ELF-1 (cell line): Measurements from ENCODE around the gene AARS1.
"Not testable (repeated sequence)": the region's sequence is repeated elsewhere in the genome, so short reads cannot be mapped to it uniquely, and the experiment has no call there.

Experiments used
- DNase-seq: peaks from one replicate; pipeline ENCODE4 v3.0.0-alpha.2; 2016; ENCODE audit warnings: low read depth, low spot score

AARS1 gene

DNA sequence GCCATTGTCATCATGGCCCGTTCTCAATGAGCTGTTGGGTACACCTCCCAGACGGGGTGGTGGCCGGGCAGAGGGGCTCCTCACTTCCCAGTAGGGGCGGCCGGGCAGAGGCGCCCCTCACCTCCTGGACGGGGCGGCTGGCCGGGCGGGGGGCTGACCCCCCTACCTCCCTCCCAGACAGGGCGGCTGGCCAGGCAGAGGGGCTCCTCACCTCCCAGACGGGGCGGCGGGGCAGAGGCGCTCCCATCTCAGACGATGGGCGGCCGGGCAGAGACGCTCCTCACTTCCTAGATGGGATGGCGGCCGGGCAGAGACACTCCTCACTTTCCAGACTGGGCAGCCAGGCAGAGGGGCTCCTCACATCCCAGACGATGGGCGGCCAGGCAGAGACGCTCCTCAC, 64.7 kb downstream of the AARS1 start:
- not testable (repeated sequence) for DNase-seq

DNA sequence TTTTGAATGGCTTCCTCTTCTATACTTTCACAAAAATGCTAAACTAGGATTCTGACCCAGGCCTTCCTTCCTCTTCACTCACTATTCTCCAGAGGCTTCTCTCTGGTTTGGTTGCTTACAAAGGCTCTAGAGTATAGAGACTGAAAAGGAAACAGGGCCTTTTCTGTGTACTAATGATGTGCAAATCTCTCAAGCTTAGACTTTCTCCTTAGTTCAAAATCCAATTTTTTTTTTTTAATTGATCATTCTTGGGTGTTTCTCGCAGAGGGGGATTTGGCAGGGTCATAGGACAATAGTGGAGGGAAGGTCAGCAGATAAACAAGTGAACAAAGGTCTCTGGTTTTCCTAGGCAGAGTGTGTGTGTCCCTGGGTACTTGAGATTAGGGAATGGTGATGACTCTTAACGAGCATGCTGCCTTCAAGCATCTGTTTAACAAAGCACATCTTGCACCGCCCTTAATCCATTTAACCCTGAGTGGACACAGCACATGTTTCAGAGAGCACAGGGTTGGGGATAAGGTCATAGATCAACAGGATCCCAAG, 65.3 kb downstream of the AARS1 start:
- DNase-seq: not testable (repeated sequence)

- DNase-seq: not testable (repeated sequence)
These were observed 66.1 kb downstream of the AARS1 start for GRCh38 chr16:70223216-70223615.

GRCh38 chr16:70222574-70222973, 66.7 kb downstream of the AARS1 start:
- not testable (repeated sequence) for DNase-seq

GRCh38 chr16:70218586-70218985, 70.7 kb downstream of the AARS1 start:
- not testable (repeated sequence) for DNase-seq

- not testable (repeated sequence) for DNase-seq
These were observed 82.9 kb downstream of the AARS1 start for GRCh38 chr16:70206382-70206781.

DNA sequence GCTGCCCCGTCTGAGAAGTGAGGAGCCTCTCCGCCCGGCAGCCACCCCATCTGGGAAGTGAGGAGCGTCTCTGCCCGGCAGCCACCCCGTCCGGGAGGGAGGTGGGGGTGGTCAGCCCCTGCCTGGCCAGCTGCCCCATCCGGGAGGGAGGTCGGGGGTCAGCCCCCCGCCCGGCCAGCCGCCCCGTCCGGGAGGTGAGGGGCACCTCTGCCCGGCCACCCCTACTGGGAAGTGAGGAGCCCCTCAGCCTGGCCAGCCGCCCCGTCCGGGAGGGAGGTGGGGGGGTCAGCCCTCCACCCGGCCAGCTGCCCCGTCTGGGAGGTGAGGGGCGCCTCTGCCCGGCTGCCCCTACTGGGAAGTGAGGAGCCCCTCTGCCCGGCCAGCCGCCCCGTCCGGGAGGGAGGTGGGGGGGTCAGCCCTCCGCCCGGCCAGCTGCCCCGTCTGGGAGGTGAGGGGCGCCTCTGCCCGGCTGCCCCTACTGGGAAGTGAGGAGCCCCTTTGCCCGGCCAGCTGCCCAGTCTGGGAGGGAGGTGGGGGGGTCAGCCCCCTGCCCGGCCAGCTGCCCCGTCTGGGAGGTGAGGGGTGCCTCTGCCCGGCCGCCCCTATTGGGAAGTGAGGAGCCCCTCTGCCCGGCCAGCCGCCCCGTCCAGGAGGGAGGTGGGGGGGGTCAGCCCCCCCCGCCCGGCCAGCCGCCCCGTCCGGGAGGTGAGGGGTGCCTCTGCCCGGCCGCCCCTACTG, 84.5 kb downstream of the AARS1 start:
- not testable (repeated sequence) for DNase-seq

- DNase-seq: not testable (repeated sequence)
These were observed 85.3 kb downstream of the AARS1 start for GRCh38 chr16:70204010-70204409.

DNA sequence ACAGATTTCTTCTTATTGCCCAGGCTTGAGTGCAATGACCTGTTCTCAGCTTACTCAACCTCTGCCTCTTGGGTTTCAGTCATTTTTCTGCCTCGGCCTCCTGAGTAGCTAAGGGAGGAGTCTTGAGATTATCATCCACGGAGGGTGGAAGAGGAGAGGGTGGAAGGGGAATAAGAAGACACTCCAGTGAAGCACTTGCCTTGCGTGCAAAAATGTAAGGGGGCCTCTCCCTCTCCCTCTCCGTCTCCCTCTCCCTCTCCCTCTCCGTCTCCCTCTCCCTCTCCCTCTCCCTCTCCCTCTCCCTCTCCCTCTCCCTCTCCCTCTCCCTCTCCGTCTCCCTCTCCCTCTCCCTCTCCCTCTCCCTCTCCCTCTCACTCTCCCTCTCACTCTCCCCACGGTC, 85.8 kb downstream of the AARS1 start:
- DNase-seq: not testable (repeated sequence)
